Measurements from ENCODE around the gene RNU1-2.
"Not testable (repeated sequence)": the region's sequence is repeated elsewhere in the genome, so short reads cannot be mapped to it uniquely, and the experiment has no call there.

The RNU1-2 gene

GRCh38 chr1:16881742-16882141 lies 14.0 kb upstream of the RNU1-2 start:
- H3K36me3 Mint-ChIP-seq, H3K27ac Mint-ChIP-seq, H3K4me3 Mint-ChIP-seq, H3K4me1 Mint-ChIP-seq, H3K9me3 Mint-ChIP-seq: not testable (repeated sequence)
- H3K27me3 Mint-ChIP-seq: peaks cover 11% of the 10 kb centered on the region

DNA sequence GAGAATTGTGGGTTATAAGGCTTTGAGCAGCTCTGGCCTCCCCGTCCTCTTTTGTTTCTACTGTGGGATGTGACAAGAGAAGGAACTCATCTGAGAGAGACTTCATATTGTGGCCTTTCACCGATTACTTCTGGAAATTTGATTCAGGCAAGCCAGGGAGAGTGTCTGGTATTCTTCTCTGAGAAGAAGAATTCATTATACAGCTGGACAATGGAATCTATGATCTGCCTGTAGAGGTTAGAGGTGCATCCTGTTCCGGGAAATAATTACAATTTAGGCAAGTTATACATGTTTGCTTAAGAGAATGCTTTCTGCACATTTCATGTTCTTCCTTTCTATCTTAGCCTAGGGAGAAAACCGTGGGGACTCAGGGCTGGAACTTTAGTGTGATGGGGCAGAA lies 12.8 kb upstream of the RNU1-2 start:
- peaks cover 10% of the 10 kb centered on the region for H3K27me3 Mint-ChIP-seq
- H3K4me1 Mint-ChIP-seq: peaks cover 1% of the 10 kb centered on the region
- no peak overlapping the region for H3K27ac Mint-ChIP-seq
- H3K36me3 Mint-ChIP-seq: no peaks in the 10 kb centered on the region
- no peaks in the 10 kb centered on the region for H3K9me3 Mint-ChIP-seq
- no peak overlapping the region for H3K4me3 Mint-ChIP-seq

GRCh38 chr1:16884487-16884886 lies 11.3 kb upstream of the RNU1-2 start:
- H3K27ac Mint-ChIP-seq, H3K36me3 Mint-ChIP-seq, H3K9me3 Mint-ChIP-seq, H3K27me3 Mint-ChIP-seq, H3K4me3 Mint-ChIP-seq: not testable (repeated sequence)
- peaks cover 16% of the 10 kb centered on the region for H3K4me1 Mint-ChIP-seq

DNA sequence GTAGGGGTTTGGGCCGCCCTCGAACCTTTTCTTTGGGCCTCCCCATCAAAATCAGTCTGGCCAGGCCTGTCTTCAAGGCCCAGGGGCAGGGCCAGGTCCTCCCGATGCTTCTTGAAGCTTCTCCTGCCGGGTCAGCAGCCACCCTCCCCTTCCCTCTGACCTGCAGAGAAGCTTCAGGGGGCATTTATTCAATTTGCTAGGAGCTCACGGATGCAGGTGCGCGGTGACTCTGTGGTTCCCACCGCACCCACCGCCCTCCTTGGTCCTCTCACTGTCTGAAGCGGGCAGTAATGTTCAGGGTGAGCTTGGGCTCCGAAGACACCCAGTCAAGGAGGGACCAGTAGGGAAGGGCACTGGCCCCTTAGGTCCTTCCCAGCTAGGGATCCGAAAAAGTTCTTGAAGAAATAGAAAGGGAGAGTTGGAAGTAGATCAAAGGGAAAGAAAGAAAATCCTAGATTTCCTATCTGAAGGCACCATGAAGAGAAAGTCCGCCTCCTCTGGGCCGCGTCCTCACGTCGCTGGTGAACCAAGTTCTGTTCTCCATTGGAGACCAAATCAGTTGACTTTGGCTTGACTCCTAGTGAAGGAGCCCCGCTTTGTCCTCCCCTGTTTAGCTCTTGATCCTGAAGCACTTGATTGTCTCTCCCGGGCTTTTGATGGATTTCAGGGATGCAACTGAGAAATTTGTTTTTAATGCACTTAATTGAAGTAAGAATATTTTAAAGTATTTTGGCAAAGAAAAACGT lies 8.7 kb upstream of the RNU1-2 start:
- Mint-ChIP-seq H3K4me1 (peaks cover 27% of the 10 kb centered on the region), H3K4me3 (no peak overlapping the region), H3K9me3 (no peaks in the 10 kb centered on the region), H3K27me3 (no peaks in the 10 kb centered on the region), H3K36me3 (no peaks in the 10 kb centered on the region), H3K27ac (no peak overlapping the region)

DNA sequence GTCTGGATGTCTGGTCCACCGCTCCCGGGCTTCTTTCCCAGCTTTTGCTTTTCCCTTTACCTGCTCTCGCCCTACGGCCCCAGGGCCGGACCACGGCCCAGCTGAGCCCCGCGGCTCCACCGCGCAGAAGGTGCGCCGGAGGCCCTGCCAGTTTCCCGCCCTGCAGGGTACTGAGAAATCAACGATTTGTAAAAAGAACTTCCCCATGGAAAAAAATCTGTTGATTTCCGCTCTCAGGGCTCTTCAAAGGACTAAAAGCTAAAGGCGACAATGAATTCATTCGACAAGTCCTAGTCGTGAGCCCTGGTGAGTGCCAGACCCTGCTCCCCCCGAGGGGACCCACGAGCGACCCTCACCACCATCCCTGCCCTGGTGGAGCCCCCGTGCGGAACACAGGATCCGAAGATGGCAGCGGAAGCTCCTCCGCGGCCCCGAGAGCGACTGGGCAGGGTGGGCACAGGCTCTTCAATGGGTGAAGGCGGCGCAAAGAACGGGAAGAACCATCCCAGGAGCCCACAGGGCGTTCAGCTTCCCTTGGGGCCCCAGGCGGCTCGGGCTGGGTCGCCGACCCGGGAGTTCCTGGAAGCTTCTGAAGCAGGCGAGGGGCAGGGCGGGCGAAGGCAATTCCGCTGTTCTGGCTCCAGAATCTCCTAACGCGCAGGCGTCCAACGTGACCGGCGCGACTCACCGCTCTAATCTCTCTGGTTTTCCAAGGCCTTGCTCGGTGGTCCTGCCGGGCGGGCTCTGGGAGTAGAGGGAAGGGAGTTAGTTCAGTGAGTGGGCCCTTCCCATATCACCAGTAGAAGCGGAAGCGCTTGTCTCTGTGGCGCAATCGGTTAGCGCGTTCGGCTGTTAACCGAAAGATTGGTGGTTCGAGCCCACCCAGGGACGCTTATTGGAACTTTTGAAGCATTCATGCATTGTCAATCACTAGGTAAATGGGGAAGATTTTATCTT lies 6.6 kb upstream of the RNU1-2 start:
- Mint-ChIP-seq H3K27ac (peak overlapping the region; percentile 97), H3K27me3 (no peaks in the 10 kb centered on the region), H3K36me3 (no peaks in the 10 kb centered on the region), H3K4me3 (peak overlapping the region; percentile 92), H3K4me1 (peaks cover 27% of the 10 kb centered on the region), H3K9me3 (no peaks in the 10 kb centered on the region)

DNA sequence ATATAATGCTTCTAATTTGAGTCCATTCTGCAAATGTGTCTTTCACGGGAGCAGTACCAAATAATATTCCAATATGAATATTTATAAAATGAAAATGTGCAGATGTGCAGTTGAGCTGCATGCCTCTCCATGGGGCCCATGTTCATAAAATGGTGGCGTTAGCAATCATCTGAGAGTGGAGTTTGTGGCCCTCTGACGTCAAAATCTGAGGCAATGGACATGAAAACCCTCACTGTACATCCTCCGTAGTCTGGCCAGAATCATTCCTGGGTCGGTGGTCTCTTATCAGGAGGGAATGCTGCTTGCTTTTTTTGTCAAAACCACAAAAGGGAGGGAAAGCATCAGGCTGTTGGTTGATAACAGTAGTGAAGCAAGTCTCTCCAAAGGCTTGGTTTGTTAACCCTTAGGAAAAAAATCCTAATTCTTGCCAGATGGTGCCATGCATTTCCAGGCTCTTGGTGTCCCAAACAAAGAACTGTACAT lies 5.2 kb upstream of the RNU1-2 start:
- H3K4me3 Mint-ChIP-seq: peak overlapping the region; percentile 92
- H3K4me1 Mint-ChIP-seq: peaks cover 38% of the 10 kb centered on the region
- not testable (repeated sequence) for H3K27ac Mint-ChIP-seq, H3K9me3 Mint-ChIP-seq, H3K36me3 Mint-ChIP-seq, H3K27me3 Mint-ChIP-seq

DNA sequence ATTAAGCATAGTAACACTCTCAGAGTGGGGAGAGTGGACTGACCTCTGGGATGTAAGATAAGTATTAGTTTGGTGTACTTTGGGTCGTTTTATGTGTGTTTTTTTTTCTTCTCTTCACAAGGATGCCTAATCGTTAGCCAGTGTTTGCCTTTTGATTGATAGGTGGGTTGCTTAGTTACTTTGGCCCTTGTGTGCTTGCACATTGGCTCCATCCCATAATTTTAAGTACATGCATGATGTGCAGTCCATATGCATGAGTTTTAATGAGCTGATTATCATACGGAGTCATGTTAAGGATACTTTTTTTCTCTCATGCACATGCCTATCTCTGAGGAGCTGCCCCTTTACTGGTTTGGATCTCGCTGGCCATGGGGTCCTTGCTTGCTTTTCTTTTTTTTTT lies 4.7 kb upstream of the RNU1-2 start:
- not testable (repeated sequence) for H3K36me3 Mint-ChIP-seq, H3K27me3 Mint-ChIP-seq

DNA sequence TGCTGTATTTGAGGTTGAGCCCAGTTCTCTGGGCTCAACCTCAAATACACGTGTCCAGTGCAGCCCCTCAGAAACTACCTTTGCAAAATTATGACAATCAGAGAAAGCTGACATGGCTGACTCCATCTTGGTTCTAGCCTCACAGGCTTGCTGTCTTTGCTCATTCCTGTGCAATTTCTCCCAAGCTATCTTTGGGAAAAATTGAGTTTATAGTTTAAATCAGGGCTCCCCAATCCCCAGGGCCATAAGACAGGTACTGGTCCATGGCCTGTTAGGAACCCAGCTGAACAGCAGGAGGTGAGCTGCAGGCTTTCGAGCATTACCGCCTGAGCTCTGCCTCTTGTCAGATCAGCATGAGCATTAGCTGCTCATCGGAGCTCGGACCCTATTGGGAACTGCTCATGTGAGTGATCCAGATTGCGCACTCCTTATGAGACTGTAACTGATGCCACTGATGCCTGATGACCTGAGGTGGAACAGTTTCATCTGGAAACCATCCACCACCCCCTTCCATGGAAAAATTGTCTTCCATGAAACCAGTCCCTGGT lies 2.7 kb upstream of the RNU1-2 start:
- peaks cover 51% of the 10 kb centered on the region for H3K4me1 Mint-ChIP-seq
- not testable (repeated sequence) for H3K27me3 Mint-ChIP-seq, H3K36me3 Mint-ChIP-seq, H3K27ac Mint-ChIP-seq, H3K9me3 Mint-ChIP-seq, H3K4me3 Mint-ChIP-seq

More for the DNA sequence above, 4.7 kb upstream of the RNU1-2 start:
- H3K27ac Mint-ChIP-seq, H3K9me3 Mint-ChIP-seq: not testable (repeated sequence)
- peaks cover 38% of the 10 kb centered on the region for H3K4me1 Mint-ChIP-seq
- peak overlapping the region; percentile 53 for H3K4me3 Mint-ChIP-seq

DNA sequence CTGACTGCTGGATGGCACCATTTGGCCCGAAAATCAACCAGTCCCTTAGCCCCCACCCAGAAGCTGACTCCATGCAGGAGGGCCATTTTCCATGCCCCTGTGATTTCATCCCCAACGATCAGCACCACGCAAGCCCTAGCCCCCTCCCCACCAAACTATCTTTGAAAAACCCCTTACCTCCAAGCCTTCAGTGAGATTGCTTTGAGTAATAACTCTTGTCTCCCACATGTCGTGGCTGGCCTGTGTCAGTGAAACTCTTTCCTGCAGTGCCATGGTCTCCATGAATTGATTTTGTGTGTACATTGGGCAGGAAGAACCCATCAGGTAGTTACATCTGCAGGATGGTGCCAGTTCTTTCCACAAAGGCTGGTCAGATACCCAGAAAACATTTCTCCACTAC lies 2.0 kb upstream of the RNU1-2 start:
- H3K9me3 Mint-ChIP-seq, H3K27ac Mint-ChIP-seq, H3K36me3 Mint-ChIP-seq, H3K27me3 Mint-ChIP-seq, H3K4me3 Mint-ChIP-seq: not testable (repeated sequence)
- H3K4me1 Mint-ChIP-seq: peaks cover 49% of the 10 kb centered on the region

- peak overlapping the region; percentile 32 for H3K27ac Mint-ChIP-seq
- H3K9me3 Mint-ChIP-seq, H3K36me3 Mint-ChIP-seq, H3K27me3 Mint-ChIP-seq: not testable (repeated sequence)
- peak overlapping the region; percentile 82 for H3K4me3 Mint-ChIP-seq
- H3K4me1 Mint-ChIP-seq: peaks cover 44% of the 10 kb centered on the region
Observed at GRCh38 chr1:16894338-16894737, 1.4 kb upstream of the RNU1-2 start.

DNA sequence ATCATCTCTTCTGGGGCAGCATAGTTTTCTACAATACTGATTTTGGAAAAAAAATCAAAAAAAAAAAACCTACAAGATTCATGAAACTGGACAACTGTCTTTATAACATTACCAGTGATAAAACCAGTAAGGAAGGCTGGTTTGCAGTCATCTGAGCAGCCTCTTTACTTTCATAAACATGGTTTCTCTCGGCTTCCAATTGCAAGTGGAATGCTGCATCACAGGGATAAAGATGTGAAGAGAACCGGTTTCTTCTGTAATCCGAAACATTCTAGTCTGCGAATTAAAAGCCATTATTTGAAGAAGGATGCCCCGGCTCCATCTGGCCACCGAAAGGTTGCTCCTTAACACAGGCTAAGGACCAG lies 565 bp upstream of the RNU1-2 start:
- H3K4me1 Mint-ChIP-seq: peaks cover 37% of the 10 kb centered on the region
- H3K4me3 Mint-ChIP-seq: peak overlapping the region; percentile 82
- H3K27ac Mint-ChIP-seq: peak overlapping the region; percentile 99
- H3K27me3 Mint-ChIP-seq, H3K36me3 Mint-ChIP-seq, H3K9me3 Mint-ChIP-seq: not testable (repeated sequence)

DNA sequence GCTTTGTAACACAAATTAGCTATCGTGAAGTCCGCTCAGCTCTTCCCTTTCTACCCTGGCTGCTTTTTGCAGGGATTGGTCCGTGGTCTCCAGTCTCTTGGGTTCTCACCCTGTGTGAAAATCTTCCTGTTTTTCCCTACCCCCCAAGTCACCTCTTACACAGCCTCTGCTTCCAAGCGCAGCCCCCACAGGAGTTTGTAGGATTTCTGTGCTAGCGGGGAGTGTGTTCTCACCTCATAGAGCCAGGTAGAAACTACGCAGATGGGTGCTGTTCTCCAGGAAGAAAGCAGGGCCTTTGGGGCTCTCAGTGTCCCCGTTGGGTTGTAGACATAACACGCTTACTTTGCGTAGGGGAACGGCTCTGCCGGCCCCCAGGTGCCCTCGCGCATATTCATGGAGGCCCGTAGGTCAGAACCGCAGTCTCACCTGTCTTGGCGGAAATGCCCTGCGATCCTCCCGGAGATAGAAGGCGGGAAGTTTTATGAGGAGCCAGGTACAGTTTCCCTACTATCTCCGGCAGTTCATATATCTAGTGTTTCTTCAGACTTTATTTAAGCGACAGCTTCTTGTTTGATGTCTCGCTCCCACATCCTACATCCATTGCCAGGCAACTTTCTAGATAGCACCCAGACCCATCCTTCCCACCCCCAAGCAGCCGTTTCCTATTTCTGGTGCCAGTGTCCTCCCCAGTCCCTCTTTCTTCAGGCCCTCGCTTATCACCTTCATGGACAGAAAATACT lies 706 bp downstream of the RNU1-2 start:
- not testable (repeated sequence) for H3K27me3 Mint-ChIP-seq, H3K9me3 Mint-ChIP-seq, H3K36me3 Mint-ChIP-seq
- Mint-ChIP-seq H3K27ac (peak overlapping the region; percentile 99), H3K4me1 (peaks cover 45% of the 10 kb centered on the region), H3K4me3 (peak overlapping the region; percentile 82)

DNA sequence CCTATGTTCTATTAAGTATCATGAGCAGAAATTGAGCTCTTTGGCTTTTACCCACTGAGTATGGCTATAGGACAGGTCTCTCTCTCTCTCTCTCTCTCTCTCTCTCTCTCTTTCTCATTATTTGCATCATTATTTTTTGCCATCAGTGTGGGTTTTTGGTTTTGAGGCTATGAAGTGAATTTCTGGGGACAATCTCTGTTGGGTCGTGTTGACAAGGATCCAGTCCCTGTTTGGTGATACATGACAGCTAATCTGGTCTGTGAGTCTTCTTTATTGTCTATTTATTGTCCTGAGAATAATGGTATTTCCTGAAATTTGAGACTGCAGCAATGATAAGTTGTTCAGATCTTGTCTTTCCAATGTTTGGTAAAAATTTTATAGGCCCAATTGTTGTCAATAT lies 1.9 kb downstream of the RNU1-2 start:
- H3K36me3 Mint-ChIP-seq, H3K27me3 Mint-ChIP-seq, H3K9me3 Mint-ChIP-seq: not testable (repeated sequence)
- Mint-ChIP-seq H3K4me3 (peak overlapping the region; percentile 37), H3K27ac (peak overlapping the region; percentile 97), H3K4me1 (peaks cover 55% of the 10 kb centered on the region)

DNA sequence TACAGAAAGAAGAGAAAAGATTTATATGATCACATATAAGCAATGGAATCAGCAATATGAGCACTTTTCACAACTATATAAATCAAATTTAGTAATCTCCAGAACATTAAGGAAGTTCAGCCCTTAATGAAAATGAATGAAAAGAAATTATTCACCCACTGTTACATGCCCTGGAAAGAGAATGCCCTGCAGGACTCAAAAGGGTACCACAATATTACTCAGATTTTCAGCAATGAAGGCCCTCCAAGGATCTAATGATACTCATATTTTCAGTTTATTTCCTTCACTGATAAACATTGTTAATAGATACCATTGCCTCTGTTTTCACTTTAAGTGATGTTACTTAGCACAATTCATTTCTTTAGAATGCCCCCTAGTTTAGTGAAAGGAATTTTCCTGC lies 2.5 kb downstream of the RNU1-2 start:
- not testable (repeated sequence) for H3K27me3 Mint-ChIP-seq, H3K9me3 Mint-ChIP-seq, H3K36me3 Mint-ChIP-seq
- H3K4me1 Mint-ChIP-seq: peaks cover 62% of the 10 kb centered on the region
- peak overlapping the region; percentile 97 for H3K27ac Mint-ChIP-seq
- peak overlapping the region; percentile 37 for H3K4me3 Mint-ChIP-seq

DNA sequence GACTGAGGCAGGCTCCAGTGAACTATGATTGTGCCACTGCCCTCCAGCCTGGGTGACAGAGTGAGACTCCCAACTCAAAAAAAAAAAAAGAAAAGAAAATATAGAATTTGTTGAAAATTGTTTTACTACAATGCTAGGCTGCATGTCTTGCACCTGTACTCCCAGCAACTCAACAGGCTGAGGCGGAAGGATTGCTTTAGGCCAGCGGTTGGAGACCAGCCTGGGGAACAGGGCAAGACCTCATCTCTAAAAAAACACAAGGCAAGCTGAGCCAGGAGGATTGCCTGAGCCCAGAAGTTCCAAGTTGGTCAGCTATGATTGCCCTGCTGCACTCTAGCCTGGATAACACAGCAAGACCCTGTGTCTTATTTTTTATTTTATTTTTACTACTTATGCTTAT lies 3.2 kb downstream of the RNU1-2 start:
- not testable (repeated sequence) for H3K27me3 Mint-ChIP-seq, H3K27ac Mint-ChIP-seq, H3K9me3 Mint-ChIP-seq, H3K36me3 Mint-ChIP-seq, H3K4me3 Mint-ChIP-seq
- peaks cover 68% of the 10 kb centered on the region for H3K4me1 Mint-ChIP-seq
